SK-N-MC (cell line): ENCODE data around the gene KRT71.

Experiments used
- DNase-seq: peaks from one replicate; pipeline ENCODE4 v3.0.0-alpha.2; 2011; ENCODE audit warnings: low read depth, low spot score
- H3K27ac ChIP-seq: fragments of 200-600 bp; sonication (generic); 2 replicates; pipeline ENCODE4 v1.5.1; 2016; ENCODE audit warnings: mixed run types
- H3K36me3 ChIP-seq: fragments of 200-600 bp; sonication (generic); 2 replicates; pipeline ENCODE4 v1.6.1; 2017; ENCODE audit warnings: antibody characterized with exemption, low read length, mixed read lengths; ENCODE audit not compliant: insufficient read depth
- H3K4me3 ChIP-seq: fragments of 200-600 bp; sonication (generic); 2 replicates; pipeline ENCODE4 v1.5.1; 2016
- H3K9ac ChIP-seq: fragments of 200-600 bp; sonication (generic); 2 replicates; pipeline ENCODE4 v1.8.0; 2017; ENCODE audit warnings: mixed run types, mixed read lengths; ENCODE audit not compliant: insufficient read length
- H3K9me3 ChIP-seq: fragments of 200-600 bp; sonication (generic); 2 replicates; pipeline ENCODE4 v1.6.1; 2017; ENCODE audit warnings: low read depth, mild to moderate bottlenecking, antibody characterized with exemption, low read length, moderate library complexity, mixed read lengths
- EZH2 ChIP-seq: fragments of 200-600 bp; sonication (generic); IDR thresholded peaks from one replicate; pipeline ENCODE4 v1.6.1; 2017; ENCODE audit warnings: antibody characterized with exemption
- FOXP2 ChIP-seq: optimal IDR thresholded peaks from 2 replicates; pipeline ENCODE3; 2011; ENCODE audit warnings: mild to moderate bottlenecking, moderate library complexity; ENCODE audit not compliant: insufficient read depth; ENCODE audit errors: extremely low read length, control extremely low read depth
- POLR2AphosphoS5 ChIP-seq: IDR thresholded peaks from 2 replicates; pipeline ENCODE4 v1.6.1; 2012; ENCODE audit warnings: mild to moderate bottlenecking, low read depth, low read length, borderline replicate concordance

Gene KRT71

DNA sequence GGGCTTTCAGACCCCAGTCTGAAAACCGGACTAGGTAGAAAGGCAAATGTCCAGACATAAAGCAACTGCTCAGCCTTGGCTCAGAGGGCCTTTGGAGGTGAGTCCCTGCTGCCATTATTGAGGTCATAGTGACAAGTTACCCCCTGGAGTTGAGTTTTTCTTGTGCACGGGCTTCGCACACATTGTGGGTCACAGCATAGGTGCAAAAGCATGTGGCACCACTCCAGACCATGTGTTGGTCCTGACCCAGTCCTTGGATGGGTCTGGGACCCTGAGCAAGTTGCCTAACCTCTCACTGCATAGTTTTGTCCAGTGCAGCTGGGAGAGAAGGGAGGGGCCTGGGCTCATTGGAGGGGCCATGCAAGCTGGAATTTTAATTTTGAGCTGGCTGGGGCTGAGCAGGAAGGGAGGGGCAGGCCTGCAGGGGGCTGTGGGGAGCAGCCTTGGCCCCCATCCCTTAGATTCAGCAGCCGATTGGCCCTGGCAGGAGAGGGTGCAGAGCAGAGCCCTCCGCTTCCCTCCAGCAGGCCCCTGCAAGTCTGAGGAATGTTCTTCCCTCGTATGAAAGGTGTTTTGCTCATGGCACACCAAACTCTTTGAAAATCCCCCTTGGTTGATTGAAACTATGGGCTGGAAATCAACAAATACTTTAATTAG is 28.6 kb downstream of the KRT71 start:
- H3K27ac ChIP-seq: no peak overlapping the region

DNA sequence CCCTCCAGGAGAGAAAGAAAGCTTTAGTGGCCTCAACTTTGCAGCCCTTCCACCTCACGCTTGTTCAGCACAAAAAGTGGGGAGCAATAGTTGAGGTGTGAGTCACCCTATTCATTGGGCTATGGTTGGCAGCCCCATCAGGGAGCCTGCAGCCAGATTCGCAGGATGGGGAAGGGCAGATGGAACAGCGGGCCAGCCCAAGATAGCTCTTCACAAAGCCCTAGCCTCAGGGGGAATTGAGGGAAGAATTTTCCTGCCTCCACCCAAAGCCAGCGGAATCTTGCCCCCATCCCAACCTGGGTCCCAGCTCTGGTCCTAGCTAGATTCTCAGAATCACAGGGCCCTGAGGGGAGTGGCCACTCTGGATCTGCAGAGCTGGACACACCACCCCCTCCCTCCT is 29.1 kb downstream of the KRT71 start:
- Histone ChIP-seq H3K9me3 (no peaks in the 10 kb centered on the region), H3K36me3 (no peaks in the 10 kb centered on the region), H3K27ac (no peak overlapping the region), H3K4me3 (no peak overlapping the region), H3K9ac (no peak overlapping the region)
- TF ChIP-seq POLR2AphosphoS5 (no peak), EZH2 (no peak), FOXP2 (no peak)
- no peak for DNase-seq

More for the DNA sequence above, 28.6 kb downstream of the KRT71 start:
- H3K9ac ChIP-seq: no peak overlapping the region
- H3K36me3 ChIP-seq: no peaks in the 10 kb centered on the region
- H3K4me3 ChIP-seq: no peak overlapping the region
- TF ChIP-seq FOXP2 (no peak), EZH2 (no peak), POLR2AphosphoS5 (no peak)
- H3K9me3 ChIP-seq: no peaks in the 10 kb centered on the region
- DNase-seq: no peak

DNA sequence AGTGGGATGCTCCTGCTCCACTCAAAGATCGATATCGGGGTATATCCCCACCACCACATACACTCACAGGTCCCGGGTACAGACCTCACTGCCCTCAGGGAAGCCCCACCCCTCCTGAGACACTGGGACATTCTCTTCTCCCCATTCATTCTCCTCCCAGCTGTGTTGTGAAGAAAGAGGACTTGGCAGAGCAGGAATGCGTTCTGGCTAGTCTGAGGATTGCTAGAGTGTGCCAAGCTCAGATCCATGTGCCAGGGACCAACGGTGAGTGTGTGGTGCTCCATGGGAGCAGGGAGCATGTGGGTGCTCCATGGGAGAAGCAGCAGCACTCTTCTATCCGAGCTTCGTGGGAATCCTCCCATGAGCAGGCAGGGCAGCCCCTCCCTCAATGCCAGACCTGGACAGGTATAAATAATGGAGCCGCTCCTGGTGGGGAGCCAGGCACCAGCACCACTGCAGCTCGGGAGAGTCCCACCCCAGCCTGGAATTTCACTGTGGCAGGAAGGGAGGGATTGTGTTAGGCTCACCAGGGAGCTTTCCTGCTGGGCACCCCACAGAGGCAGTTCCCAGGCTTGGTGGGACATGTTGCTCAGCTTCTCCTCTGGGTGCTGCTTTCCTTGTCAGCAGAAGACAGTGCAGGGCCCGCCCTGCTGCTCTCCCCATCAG is 30.5 kb downstream of the KRT71 start:
- no peak for TF ChIP-seq POLR2AphosphoS5
- TF ChIP-seq EZH2: no peak
- no peak for TF ChIP-seq FOXP2
- Histone ChIP-seq H3K4me3 (no peak overlapping the region), H3K9ac (no peak overlapping the region), H3K27ac (no peak overlapping the region), H3K36me3 (no peaks in the 10 kb centered on the region), H3K9me3 (no peaks in the 10 kb centered on the region)
- no peak for DNase-seq

DNA sequence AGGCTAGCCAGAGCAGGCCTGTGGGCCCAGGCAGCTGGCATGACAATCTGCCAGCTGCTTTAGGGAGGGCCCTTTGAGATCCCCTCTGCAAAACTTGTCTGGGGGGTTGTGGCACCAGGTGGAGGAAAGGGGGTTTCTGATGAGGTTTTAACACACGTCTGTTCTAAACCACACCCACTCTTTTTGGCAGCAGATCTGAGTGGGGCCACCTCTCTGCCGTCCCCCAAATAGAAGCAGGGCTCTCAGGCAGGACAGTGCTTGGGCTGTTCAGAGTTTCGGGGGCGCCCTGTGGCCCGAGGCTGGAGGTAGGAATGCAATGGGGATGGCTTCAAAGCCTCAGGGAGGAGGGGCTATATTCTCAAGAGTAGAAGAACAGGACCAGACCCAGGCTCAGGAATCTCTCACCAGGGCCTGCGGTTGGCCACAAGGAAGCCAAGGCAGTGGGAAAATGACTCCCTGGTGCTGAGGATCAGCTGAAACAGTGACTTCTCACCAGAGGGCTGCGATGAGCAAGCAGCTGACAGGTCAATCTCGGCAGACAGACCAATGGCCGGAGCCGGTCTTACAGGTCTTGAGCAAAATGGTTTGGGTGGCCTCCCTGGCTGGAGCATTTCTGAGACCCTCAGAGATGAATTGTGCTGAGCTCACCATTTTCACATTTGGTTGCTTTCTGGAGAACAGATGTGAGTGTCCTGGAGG is 31.2 kb downstream of the KRT71 start:
- Histone ChIP-seq H3K9ac (no peak overlapping the region), H3K4me3 (no peak overlapping the region), H3K9me3 (no peaks in the 10 kb centered on the region), H3K36me3 (no peaks in the 10 kb centered on the region), H3K27ac (no peak overlapping the region)
- TF ChIP-seq FOXP2 (no peak), EZH2 (no peak), POLR2AphosphoS5 (no peak)
- DNase-seq: no peak

DNA sequence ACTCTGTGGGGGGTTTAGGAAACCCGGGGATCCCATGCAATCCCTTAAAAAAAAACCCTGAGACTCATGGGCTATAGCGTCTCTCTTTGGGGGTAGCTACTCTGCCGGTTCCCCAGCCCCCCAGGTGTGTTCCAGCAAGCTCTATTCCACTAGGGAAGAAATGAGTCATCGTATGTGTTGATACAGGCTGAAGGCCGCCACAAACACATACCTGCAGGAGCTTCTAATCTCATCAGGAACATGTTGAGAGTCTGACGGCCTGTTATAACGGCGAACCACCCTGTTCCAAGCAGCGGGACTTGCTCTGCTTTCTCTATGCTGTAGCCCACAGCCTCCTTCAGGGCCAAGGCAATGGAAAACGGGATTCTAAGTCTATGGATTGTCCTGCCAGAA is 31.8 kb downstream of the KRT71 start:
- H3K9me3 ChIP-seq: no peaks in the 10 kb centered on the region
- TF ChIP-seq FOXP2 (no peak), POLR2AphosphoS5 (no peak), EZH2 (no peak)
- no peak overlapping the region for H3K4me3 ChIP-seq
- no peak for DNase-seq
- no peak overlapping the region for H3K27ac ChIP-seq
- no peaks in the 10 kb centered on the region for H3K36me3 ChIP-seq
- no peak overlapping the region for H3K9ac ChIP-seq

DNA sequence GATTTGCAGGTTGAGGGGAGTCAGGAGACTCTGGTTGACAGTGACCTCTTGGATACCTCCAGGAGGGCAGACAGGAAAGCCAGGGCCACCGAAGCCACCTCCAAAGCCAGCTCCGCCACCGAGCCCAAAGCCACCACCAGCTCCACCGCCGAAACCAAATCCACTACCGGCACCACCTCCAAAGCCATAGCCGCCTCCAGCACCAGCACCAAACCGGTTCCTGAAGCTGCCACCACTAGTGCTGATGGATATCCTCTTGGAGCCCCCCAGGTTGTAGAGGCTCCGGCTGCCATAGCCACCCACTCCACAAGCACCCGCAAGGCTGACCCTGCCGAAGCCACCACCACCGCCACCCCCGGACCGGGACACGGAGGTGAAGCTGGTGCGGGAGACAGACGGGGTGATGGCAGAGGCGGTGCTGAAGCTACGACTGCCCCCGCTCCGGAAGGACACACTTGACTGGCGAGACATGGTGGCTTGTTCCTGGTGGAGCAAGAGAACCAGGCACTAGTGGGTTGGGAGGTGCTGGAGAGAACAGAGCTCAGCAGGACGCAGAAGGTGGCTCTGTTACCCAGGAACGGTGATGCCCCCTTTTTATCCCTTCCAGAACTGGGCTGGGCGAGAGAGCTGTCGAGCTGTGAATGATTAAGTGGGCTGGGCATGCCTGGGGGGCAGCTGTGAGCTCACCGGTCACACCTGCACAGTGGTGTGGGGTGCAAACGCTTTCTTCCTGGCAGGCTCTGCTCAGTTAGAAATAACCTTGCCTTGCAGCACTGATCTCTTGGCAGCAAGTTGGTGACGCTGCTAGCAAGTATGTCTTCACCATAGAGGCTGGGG is 32.9 kb downstream of the KRT71 start, which contains the start of gene KRT5:
KRT5 (minus strand) TSS at position 569 of the 837 bp plus-strand sequence; CDS start at position 471, 98 bp downstream.
- TF ChIP-seq FOXP2 (no peak), EZH2 (no peak), POLR2AphosphoS5 (no peak)
- Histone ChIP-seq H3K9ac (no peak within 1 kb of the TSS), H3K9me3 (no peaks in the 10 kb centered on the region), H3K27ac (no peak within 1 kb of the TSS), H3K4me3 (no peak within 1 kb of the TSS), H3K36me3 (no peaks in the 10 kb centered on the region)
- no peak for DNase-seq

DNA sequence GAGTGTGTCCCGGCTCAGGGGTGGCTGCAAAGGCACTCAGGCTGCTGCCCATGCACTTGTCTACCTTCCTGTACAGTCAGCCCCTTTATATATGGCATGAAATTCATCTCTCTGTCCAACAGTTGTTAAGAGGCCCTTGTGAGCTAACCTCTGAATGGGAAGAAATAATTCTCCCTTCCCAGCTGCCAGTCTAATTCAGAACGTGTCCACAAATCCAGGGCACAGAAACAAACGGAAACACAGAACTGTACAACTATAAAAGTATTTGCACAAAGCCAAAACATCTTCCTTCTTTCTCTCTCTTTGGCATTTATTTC is 33.6 kb downstream of the KRT71 start:
- Histone ChIP-seq H3K27ac (no peak overlapping the region), H3K9me3 (no peaks in the 10 kb centered on the region), H3K36me3 (no peaks in the 10 kb centered on the region), H3K4me3 (no peak overlapping the region), H3K9ac (no peak overlapping the region)
- DNase-seq: no peak
- TF ChIP-seq EZH2: no peak
- no peak for TF ChIP-seq POLR2AphosphoS5
- no peak for TF ChIP-seq FOXP2

DNA sequence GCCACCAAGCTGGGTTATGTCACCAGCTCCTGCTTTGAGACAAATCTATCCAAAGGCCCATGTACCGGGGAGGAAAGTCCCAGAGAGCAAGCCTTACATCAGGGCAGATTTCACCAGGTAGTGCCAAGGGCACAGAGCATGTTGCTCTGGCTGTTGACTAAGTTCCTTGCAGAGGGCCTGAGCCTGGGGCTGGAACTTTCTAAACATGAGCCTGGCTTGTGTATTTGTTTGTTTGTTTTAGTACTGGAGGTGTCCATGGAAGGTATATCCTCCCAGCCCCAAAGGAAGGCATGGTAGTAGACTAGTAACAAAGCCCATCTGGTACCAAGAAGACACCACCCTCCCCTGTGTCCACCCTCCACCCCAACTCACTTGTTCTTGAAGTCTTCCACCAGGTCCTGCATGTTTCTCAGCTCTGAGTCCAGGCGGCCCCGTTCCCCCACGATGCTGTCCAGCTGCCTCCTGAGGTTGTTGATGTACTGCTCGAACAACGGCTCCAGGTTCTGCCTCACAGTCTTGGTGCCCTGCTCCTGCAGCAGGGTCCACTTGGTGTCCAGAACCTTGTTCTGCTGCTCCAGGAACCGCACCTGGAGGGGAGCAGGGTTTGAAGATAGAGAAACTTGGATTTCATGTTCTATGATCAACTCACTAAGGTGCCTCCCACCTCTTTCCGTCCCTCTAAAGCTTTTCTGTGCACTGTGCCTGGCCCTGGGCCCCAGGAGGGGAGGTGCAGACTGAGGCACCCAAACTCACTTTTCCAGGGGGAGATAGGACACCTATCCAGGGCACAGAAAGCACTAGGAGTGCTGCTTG is 34.2 kb downstream of the KRT71 start:
- H3K9me3 ChIP-seq: no peaks in the 10 kb centered on the region
- H3K9ac ChIP-seq: no peak overlapping the region
- H3K36me3 ChIP-seq: no peaks in the 10 kb centered on the region
- no peak overlapping the region for H3K27ac ChIP-seq
- TF ChIP-seq POLR2AphosphoS5 (no peak), EZH2 (no peak), FOXP2 (no peak)
- H3K4me3 ChIP-seq: no peak overlapping the region
- no peak for DNase-seq
